GM12872 (cell line): ENCODE results near the gene P2RY13.

ENCODE experiments used
- TF ChIP-seq, protein P1 (sequence below): IDR thresholded peaks from 3 replicates; pipeline ENCODE4 v1.5.1; 2011; ENCODE audit warnings: low read depth, mild to moderate bottlenecking, low read length, moderate library complexity; ENCODE audit not compliant: insufficient read depth

P2RY13 gene

DNA sequence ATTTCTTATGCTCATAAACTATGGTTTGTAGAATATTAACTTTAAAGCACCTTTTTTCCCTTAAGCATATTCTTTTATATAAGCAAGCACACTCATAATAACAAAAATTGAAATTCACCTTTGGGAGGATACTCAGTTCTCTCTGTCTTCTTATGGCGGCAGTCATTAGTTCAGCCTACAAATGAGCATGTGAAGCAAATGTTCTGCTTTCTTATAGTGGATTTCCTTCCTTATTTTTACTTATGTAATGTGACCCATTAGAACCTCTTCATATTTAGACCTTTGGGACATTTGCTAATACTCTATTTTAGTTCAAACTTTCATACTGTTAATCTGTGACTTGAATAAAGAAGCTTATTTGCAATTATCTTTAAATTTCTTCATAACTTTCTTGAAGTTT is at the start of gene P2RY13:
P2RY13 (minus strand) TSS at position 187 of the 400 bp plus-strand sequence; CDS start at position 166, 21 bp downstream.
- TF ChIP-seq, protein P1, sequence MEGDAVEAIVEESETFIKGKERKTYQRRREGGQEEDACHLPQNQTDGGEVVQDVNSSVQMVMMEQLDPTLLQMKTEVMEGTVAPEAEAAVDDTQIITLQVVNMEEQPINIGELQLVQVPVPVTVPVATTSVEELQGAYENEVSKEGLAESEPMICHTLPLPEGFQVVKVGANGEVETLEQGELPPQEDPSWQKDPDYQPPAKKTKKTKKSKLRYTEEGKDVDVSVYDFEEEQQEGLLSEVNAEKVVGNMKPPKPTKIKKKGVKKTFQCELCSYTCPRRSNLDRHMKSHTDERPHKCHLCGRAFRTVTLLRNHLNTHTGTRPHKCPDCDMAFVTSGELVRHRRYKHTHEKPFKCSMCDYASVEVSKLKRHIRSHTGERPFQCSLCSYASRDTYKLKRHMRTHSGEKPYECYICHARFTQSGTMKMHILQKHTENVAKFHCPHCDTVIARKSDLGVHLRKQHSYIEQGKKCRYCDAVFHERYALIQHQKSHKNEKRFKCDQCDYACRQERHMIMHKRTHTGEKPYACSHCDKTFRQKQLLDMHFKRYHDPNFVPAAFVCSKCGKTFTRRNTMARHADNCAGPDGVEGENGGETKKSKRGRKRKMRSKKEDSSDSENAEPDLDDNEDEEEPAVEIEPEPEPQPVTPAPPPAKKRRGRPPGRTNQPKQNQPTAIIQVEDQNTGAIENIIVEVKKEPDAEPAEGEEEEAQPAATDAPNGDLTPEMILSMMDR, result no peak

DNA sequence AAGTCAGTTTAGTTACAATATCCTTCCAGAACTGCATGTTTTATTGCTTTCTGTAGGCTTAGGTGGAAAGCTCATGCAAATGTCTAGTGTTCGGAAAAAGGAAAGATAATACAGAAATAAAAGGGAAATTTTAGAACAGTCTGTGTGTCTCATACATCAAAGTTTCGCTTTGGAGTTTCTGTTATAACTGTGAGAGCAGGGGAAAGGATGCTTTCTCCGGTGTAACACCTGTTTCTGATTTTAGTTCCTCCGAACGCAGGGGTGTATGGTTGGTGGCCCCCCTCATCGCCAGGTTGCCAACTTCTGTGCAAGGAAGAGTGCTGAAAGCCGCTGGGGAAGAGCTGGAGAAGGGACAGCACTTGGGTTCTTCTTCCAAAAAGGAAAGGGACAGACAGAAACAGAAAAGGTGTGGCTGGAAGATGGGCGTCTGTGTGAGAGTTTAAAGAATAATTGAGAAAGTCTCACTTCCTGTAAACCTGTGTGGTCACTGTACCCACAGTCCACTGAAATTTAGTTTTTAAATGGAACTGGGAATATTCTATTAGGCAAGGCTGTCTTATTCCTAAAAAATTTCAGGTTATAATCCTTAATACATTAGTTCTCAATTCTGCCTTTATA is 48.5 kb upstream of the P2RY13 start:
- TF ChIP-seq, protein P1, result no peak

DNA sequence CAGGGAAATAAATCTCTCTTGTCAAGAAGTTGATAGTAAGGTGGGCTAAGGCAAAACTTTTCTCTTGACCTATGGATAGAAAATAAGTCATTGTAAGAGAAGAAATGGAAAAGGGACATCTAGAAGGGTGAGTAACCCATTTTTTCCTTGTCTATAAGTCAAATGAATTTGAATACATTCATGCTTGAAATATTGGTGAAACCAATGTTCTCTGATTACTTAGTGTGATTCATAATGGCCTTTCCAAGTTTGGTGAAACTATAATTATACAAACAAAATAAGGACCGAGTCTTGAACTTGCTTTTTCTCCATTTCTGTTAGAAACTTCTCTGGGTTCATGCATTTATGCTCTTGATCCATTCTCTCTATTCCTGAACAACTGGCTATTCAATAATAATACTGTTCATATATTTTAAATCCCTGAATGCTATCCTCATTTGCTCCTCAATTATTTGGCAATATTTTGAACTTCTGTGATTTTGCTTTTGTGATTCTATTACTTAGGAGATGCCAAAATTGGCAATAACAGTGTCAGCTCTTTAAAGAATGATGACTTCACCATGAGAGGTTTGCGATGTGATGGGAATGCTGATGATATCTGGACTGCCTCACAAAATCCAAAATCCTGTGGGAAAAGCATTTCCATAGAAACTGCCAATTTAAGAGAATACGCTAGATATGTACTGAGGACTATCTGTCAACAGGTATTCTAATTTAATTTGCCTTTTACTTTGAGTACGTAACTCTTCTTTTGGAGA is 42.9 kb upstream of the P2RY13 start:
- TF ChIP-seq, protein P1, result no peak

DNA sequence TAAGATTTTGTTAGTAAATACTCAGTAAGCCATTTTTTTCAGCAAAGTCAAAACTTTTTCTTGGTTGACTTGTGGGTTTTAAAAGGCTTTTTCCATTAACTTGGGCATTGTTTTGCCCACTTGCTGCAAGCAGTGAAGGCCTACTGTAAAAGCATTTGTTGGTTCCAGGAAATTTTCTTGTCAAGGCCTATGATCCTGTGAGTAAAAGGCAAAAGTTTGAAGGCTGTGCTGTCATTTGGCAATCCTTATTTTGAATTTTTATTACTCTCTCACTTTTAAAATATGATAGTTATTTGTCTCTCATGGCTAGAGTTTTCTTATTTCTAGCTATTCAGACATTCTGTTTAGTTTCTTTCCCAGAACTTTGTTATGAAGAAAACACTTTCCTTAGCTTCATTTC is 42.2 kb upstream of the P2RY13 start:
- TF ChIP-seq, protein P1, result no peak

DNA sequence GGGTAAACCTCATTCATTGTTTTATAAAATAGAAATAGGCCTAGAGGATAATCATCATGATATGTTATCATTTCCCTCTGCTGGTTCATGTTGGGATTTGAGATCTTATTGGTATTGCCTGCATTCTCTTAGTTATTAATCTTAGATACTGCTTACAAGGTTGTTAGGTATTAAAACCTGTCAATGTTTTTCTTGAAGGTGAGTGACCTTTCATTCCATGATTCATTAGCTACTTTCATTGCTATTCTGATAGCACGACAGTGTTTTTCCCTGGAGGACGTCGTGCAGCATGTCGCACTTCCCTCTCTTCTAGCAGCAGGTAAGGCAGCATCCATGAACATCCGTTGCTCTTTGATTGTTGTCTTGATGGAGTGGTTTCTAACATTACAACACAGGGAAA is 38.1 kb upstream of the P2RY13 start:
- TF ChIP-seq, protein P1, result no peak

DNA sequence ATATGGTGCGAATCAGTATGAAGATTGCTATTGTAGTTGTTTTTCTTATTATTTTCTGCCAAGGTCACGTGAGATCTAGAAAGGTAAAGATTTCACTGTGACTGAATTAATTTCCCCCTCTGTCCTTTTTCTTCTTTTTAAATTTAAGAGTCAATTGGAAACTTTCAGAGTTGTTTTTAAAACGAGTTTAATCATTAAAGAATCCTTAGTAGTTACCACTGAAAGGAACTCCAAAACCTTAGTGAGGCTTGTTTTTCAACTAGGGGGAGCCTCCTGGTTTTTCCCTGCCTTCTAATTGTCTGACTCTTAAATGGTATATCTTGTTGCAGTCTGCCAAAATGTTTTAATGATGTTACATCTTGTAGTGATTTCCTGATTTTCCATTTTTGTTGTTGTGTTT is 37.6 kb upstream of the P2RY13 start:
- TF ChIP-seq, protein P1, result no peak

DNA sequence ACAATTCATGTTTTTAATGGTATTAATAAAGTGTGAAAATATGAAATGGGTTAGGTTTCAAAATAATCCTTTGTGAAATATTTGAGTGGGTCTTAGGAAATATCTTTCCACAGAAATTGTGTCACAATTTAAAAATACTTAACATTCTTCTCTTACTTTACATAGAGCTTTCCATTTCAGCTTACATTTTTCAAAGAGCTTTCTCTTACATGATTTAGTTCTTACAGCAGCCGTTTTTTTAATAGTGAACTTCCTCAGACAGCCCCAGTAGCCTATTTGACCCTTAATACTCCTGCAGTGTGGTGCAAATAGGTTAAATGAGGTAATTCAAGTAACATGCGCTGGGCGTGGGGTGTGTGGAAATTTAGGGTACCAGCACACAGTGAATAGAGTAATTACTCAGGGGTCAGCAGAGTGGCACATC is 33.4 kb upstream of the P2RY13 start:
- TF ChIP-seq, protein P1, result no peak
